Thyroid gland (tissue), 4 donors: ENCODE measurements around the gene SNAPC4.

Experiments
- CTCF ChIP-seq, 6 experiments: fragments of 200-600 bp in 3 of 6; fragments of 450-650 bp in 3 of 6; sonication (generic) in 3 of 6; IDR thresholded peaks; one replicate each; pipeline ENCODE4 v1.5.1; 2016 to 2019; ENCODE audit warnings: antibody characterized with exemption in 6 of 6, mild to moderate bottlenecking in 2 of 6, inconsistent platforms in 1 of 6, moderate library complexity in 1 of 6
- POLR2A ChIP-seq, 2 donors: fragments of 450-650 bp; IDR thresholded peaks; one replicate each; pipeline ENCODE4 v1.6.1; 2017; ENCODE audit warnings: antibody characterized with exemption in 2 of 2, mild to moderate bottlenecking in 2 of 2, moderate library complexity in 1 of 2

GRCh38 chr9:136379891-136380290 lies 20.1 kb downstream of the SNAPC4 start:
- TF ChIP-seq POLR2A (IDR thresholded peaks at IDR 0.05) (no peak), CTCF (IDR thresholded peaks at IDR 0.05) (no peak)
